ENCODE results near the gene GDPD4.

GDPD4 gene

DNA sequence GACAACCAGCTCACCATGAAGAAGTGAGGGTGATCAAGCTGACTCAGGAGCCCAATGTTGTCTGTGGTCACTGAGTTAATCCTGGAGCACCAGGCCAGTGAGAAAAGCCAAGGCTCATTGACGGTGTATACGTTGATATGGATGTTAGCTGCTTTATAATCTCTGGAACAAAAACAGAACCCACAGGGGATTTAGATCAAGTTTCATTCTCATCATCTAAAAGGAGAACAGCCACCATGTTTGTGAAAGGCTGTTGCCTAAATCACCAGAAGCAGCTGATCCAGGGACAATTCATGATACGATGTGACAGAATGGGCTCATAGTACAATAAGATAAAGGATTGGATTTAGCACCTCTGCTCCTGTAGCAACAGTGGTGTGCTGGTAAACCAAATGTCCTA is 68.5 kb downstream of the GDPD4 start:
- no peak for DNase-seq (ENCODE audit: low read depth)

DNA sequence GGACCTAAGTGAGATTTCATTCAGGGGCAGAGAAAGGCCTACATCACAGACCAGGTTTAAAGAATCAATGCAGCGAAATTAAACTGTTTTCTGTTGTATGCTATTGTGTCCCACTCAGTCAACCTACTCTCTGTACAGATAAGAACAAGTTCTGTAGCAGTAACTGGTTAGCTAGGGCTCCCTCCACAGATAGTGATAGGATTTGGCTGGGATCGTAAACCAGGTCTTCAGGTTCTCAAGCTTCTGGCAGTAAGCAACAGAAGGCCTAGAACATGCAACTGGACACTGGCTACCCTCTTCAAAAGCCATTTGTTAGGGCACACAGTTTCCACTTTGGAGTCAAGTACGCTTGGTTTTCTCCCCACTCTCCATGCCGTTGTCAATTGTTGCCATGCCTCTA is 69.2 kb downstream of the GDPD4 start:
- no peak for DNase-seq (ENCODE audit: low read depth)

- DNase-seq (ENCODE audit: low read depth) = no peak
Observed at GRCh38 chr11:77231800-77232199, 69.7 kb downstream of the GDPD4 start.

DNA sequence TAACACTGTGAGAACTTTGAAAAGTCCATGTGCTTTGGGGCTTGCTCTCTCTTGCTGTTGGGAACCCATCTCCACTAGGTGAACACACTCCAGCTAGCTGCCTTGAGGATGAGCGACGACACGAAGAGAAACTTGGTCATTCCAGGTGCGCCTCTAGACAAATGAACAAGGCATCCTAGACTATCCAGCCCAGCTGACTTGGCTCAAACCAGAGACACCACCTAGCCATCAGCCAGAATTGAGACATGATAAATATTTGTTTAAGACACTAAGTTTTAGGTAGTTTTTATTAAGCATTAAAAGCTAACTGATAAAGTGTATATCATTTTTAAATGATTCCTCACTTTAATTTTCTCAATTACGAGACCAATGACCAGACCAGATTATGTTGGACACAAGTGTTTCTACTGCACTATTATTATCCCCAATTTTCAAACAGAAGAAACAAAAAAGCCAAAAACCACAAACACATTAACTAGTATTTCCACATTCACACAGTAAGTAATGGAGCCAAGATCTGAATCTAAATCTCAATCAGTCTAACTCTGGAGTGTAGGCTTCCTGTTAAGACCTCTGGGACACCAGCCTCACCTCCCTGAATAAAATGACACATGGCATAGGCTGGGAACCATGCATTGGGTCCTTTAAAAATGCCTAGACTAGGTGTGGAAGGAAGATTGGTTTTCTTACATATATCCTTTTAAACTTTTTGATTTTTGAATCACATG is 70.4 kb downstream of the GDPD4 start:
- no peak for DNase-seq (ENCODE audit: low read depth)

DNA sequence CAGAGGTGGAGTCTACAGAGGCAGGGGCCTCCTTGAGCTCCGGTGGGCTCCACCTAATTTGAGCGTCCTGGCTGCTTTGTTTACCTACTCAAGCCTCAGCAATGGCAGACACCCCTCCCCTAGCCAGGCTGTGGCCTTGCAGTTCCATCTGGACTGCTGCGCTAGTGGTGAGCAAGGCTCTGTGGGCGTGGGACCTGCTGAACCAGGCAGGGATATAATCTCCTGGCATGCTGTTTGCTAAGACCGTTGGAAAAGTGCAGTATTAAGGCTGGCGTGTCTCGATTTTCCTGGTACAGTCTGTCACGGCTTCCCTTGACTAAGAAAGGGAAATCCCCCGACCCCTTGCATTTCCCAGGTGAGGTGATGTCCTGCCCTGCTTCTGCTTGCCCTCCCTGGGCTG is 77.7 kb downstream of the GDPD4 start:
- DNase-seq (ENCODE audit: low read depth) = no peak

- DNase-seq (ENCODE audit: low read depth) = no peak
Observed at GRCh38 chr11:77217156-77217555, 84.3 kb downstream of the GDPD4 start.

DNA sequence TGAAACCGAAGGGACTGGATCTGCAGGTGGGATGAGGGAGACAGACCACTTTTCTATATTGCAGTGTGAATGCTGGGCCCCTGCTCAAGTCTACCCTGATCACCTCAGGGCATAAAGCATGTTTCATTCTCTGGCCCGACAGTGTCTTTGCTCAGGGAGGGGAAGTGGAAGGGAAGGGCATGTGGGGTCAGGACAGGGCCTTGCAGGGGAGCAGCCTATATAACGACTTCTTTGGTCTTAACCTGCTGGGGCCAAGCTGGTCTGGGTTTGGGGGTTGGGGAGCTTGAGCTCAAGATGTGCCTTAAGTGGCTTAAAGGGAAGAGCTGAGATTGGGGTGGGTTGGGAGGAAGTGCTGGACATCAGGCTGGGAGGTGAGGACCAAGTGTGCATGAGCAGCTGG is 86.4 kb downstream of the GDPD4 start:
- no peak for DNase-seq (ENCODE audit: low read depth)

GRCh38 chr11:77214557-77214956 is 86.9 kb downstream of the GDPD4 start:
- DNase-seq (ENCODE audit: low read depth) = no peak

DNA sequence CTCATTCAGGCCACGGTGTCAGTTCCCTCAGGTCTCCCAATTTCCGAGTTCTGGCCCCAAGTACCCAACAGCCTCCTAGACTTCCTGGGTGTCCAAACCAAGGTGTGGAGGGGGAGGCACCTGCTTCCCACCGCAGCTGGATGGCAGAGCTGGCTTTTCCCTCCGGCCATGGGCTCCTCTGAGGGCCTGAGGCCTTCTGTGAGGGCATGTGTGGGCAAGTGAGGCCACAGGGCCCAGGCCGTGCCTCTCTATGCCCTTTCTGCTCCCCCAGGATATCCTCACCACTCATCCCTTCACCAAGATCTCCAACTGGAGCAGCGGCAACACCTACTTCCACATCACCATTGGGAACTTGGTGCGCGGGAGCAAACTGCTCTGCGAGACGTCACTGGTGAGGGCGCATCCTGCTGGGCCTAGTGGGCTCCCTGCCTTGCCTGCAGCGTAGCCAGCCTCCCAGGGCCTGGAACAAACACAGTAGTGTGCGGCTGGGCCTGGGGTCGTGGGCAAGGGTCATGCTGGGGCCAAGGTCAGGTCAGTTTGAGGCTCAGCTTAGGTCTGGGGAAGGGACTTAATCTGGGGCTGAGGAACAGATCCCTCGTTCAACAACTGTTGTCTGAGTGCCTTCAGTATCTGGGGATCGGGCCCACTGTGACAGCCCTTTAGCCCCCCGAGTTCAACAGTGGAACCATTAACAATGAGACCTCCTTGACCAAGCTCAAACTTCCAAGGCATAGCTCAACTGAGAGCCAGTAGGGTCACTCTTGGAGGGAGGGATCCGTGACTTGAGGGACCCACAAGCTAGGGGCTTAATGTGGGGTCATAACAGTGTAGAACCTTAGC is 87.7 kb downstream of the GDPD4 start:
- no peak for DNase-seq (ENCODE audit: low read depth)

GRCh38 chr11:77213029-77213579 is 88.4 kb downstream of the GDPD4 start:
- DNase-seq (ENCODE audit: low read depth) = no peak

GRCh38 chr11:77212314-77213007 is 89.0 kb downstream of the GDPD4 start:
- DNase-seq (ENCODE audit: low read depth) = no peak

DNA sequence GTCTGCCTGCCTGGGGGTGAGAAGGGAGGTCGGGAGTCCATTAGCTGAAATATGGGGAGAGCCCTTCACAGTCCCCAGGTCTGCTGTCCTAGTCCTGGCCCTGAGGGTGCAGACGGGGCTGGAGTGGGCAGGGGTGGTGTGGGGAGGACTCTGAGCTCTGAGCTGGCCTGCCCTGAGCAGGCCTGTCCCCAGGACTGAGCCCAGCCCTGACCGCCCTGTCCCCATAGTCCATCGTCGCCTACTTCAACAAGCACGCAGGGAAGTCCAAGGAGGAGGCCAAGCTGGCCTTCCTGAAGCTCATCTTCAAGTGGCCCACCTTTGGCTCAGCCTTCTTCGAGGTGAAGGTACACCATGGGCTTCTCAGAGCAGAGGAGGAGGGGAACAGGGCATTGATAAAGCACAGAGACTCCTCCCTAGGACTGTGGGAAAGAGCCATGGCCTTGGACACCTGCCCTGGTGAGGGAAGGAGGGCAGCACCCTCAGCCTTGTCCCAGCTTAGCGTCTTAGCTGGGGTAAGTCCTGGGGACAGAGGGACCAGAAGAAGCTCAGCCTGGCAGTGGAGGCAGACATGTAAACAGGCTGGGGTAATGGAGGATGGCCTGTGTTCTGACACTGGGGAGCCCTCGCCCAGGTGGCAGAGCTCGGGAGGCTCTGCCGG is 89.8 kb downstream of the GDPD4 start:
- no peak for DNase-seq (ENCODE audit: low read depth)

GRCh38 chr11:77211040-77211451 is 90.4 kb downstream of the GDPD4 start:
- DNase-seq (ENCODE audit: low read depth) = no peak

DNA sequence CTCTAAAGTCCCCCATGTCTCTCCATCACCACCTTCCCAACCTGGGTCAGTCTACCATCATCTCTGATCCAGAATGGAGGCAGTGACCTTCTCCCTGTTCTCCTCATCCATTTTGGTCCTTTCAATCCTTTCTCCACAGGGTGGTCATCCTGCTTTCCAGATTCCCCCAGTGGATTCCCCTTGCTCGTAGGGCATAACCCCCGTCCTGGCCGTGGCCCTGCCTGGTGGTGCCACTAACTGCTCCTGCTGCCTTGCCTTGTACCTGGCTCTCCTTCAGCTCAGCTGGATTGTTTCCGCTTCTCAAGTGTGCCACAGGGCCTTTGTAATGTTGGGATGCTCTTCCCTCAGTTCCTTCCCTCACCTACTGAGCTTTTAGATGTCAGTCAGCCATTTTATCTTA is 91.8 kb downstream of the GDPD4 start:
- DNase-seq (ENCODE audit: low read depth) = no peak

DNA sequence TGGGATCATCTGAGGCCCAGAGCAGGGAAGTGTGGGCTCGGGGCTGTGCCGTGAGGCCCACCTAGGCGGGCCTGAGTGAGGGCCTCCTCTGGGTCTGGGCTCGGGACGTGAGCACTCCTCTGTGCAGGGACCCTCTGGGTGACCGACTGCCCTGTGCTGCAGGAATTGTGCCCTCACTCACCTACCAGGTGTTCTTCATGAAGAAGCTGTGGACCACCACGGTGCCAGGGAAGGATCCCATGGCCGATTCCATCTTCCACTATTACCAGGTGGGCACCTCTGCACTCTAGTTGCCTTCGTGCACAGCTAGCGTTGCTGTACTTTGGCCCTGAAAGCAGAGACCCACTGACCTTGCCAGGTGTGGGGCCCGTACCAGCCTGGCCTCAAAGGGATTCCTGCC is 93.0 kb downstream of the GDPD4 start:
- DNase-seq (ENCODE audit: low read depth) = no peak

- DNase-seq (ENCODE audit: low read depth) = no peak
Observed at GRCh38 chr11:77207618-77208313, 93.7 kb downstream of the GDPD4 start.

GRCh38 chr11:77207019-77207485 is 94.4 kb downstream of the GDPD4 start:
- DNase-seq (ENCODE audit: low read depth) = no peak

DNA sequence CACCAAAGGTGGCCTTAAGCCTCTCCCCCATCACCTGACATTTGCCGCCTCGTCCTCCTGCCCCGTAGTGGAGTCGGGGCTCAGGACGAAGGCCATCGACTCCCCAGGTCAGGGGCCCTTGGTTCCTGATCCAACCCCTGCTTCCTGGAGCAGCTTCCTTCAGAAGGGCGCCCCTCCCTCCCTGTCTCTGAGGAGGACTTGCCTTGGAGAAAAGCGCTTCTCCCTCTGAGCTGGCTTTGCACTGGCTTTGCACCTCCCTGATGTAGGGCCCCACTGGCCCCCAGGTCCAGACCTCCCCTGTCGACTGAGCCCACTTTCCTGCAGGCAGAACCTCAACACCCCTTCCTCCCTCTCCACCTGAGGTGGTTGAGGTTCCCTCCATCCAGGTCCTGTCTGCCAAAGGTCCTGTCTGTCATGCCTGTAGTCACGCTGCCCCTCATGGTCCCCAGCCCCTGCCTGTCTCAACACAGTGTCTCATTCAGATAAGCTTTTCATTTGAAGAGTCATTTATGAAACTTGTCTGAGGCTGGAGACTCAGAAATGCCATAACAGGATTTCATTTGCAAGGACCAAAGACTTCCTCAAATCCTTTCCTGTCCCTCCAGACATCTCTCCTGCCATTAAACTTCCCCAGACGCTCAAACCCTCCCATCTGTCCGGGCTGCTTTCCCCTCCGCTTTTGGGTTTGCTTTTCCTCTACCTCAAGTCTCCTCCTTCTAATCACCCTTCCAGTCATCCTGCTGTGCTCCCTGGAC is 95.0 kb downstream of the GDPD4 start:
- no peak for DNase-seq (ENCODE audit: low read depth)

GRCh38 chr11:77205467-77206263 is 95.8 kb downstream of the GDPD4 start:
- DNase-seq (ENCODE audit: low read depth) = no peak

All from iris pigment epithelial cell (primary cell).